ENCODE data around the gene SPOUT1. TPM values are rescaled to one million over a fixed set of nuclear protein-coding genes. Genes with fewer than 3 reads are reported as not detected.

SPOUT1 gene
- total and polyA plus RNA-seq, 2 of the 13 experiments (the other 11 are each of a cell fraction or from before 2014, with no cell fraction given) = 39.0 to 45.8 TPM

DNA sequence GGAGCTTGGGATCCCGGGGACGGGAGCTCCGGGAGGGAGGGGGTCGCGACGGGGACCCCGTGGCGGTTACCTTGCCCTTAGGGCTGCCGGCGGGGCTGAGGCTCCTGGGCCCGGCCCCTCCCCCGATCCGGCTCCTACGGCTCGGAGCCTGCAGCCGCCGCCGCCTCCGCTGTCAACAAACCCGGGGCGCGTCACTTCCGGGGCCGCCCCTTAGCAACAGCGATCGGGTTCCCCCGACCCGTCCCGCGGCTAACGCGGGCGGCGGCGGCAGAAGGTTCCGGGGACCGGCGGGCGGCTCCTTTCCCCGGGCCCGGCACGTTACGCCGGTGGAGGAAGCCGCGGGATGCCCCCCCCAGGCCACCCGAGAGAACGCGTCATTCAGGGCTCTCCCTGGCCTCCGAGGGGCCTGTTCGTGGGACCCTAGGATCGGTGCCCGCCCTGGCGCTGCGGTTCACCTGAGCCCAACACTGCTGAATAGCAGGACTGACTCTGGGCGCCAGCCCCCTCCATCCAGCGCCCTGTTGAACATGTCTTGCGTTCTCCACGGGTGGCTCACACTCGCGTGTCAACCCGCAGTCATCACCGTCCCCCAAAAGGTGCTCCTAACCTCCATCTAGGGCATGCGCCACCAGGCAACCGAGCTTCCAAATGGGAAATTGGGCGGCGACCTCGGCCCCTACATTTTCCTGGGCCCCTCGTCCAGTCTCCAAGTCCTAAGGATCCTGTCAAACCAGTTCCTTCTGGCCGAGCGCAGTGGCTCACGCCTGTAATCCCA is 57.7 kb downstream of the SPOUT1 start, which contains the start of gene ZER1 (continued):
- TF ChIP-seq, protein P1, sequence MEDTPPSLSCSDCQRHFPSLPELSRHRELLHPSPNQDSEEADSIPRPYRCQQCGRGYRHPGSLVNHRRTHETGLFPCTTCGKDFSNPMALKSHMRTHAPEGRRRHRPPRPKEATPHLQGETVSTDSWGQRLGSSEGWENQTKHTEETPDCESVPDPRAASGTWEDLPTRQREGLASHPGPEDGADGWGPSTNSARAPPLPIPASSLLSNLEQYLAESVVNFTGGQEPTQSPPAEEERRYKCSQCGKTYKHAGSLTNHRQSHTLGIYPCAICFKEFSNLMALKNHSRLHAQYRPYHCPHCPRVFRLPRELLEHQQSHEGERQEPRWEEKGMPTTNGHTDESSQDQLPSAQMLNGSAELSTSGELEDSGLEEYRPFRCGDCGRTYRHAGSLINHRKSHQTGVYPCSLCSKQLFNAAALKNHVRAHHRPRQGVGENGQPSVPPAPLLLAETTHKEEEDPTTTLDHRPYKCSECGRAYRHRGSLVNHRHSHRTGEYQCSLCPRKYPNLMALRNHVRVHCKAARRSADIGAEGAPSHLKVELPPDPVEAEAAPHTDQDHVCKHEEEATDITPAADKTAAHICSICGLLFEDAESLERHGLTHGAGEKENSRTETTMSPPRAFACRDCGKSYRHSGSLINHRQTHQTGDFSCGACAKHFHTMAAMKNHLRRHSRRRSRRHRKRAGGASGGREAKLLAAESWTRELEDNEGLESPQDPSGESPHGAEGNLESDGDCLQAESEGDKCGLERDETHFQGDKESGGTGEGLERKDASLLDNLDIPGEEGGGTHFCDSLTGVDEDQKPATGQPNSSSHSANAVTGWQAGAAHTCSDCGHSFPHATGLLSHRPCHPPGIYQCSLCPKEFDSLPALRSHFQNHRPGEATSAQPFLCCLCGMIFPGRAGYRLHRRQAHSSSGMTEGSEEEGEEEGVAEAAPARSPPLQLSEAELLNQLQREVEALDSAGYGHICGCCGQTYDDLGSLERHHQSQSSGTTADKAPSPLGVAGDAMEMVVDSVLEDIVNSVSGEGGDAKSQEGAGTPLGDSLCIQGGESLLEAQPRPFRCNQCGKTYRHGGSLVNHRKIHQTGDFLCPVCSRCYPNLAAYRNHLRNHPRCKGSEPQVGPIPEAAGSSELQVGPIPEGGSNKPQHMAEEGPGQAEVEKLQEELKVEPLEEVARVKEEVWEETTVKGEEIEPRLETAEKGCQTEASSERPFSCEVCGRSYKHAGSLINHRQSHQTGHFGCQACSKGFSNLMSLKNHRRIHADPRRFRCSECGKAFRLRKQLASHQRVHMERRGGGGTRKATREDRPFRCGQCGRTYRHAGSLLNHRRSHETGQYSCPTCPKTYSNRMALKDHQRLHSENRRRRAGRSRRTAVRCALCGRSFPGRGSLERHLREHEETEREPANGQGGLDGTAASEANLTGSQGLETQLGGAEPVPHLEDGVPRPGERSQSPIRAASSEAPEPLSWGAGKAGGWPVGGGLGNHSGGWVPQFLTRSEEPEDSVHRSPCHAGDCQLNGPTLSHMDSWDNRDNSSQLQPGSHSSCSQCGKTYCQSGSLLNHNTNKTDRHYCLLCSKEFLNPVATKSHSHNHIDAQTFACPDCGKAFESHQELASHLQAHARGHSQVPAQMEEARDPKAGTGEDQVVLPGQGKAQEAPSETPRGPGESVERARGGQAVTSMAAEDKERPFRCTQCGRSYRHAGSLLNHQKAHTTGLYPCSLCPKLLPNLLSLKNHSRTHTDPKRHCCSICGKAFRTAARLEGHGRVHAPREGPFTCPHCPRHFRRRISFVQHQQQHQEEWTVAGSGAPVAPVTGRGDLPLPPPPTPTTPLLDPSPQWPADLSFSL (CRISPR knock-in tag; IDR thresholded peaks at IDR 0.05) = 0 out of 2 replicates have a peak, but pooled peaks have one; percentile 33
- TF ChIP-seq ZNF720 (CRISPR knock-in tag; IDR thresholded peaks at IDR 0.05) (no peak), MYC (CRISPR knock-in tag; IDR thresholded peaks at IDR 0.05; ENCODE audit: borderline replicate concordance) (peak; percentile 81), MLX (CRISPR knock-in tag; IDR thresholded peaks at IDR 0.05) (0 out of 2 replicates have a peak, but pooled peaks have one; percentile 32), ZNF121 (CRISPR knock-in tag; IDR thresholded peaks at IDR 0.05) (peak; percentile 65; the same call in 1 of the 2 replicates), ZNF30 (CRISPR knock-in tag; IDR thresholded peaks at IDR 0.05) (no peak; the same call in 1 of the 2 replicates), ZNF33B (CRISPR knock-in tag; IDR thresholded peaks at IDR 0.05) (peak; percentile 94; the same call in 1 of the 2 replicates), SCMH1 (CRISPR knock-in tag; IDR thresholded peaks at IDR 0.05; ENCODE audit: borderline replicate concordance) (no peak), FOSL2 (CRISPR knock-in tag; IDR thresholded peaks at IDR 0.05) (peak; percentile 69)
- TF ChIP-seq, protein P2, sequence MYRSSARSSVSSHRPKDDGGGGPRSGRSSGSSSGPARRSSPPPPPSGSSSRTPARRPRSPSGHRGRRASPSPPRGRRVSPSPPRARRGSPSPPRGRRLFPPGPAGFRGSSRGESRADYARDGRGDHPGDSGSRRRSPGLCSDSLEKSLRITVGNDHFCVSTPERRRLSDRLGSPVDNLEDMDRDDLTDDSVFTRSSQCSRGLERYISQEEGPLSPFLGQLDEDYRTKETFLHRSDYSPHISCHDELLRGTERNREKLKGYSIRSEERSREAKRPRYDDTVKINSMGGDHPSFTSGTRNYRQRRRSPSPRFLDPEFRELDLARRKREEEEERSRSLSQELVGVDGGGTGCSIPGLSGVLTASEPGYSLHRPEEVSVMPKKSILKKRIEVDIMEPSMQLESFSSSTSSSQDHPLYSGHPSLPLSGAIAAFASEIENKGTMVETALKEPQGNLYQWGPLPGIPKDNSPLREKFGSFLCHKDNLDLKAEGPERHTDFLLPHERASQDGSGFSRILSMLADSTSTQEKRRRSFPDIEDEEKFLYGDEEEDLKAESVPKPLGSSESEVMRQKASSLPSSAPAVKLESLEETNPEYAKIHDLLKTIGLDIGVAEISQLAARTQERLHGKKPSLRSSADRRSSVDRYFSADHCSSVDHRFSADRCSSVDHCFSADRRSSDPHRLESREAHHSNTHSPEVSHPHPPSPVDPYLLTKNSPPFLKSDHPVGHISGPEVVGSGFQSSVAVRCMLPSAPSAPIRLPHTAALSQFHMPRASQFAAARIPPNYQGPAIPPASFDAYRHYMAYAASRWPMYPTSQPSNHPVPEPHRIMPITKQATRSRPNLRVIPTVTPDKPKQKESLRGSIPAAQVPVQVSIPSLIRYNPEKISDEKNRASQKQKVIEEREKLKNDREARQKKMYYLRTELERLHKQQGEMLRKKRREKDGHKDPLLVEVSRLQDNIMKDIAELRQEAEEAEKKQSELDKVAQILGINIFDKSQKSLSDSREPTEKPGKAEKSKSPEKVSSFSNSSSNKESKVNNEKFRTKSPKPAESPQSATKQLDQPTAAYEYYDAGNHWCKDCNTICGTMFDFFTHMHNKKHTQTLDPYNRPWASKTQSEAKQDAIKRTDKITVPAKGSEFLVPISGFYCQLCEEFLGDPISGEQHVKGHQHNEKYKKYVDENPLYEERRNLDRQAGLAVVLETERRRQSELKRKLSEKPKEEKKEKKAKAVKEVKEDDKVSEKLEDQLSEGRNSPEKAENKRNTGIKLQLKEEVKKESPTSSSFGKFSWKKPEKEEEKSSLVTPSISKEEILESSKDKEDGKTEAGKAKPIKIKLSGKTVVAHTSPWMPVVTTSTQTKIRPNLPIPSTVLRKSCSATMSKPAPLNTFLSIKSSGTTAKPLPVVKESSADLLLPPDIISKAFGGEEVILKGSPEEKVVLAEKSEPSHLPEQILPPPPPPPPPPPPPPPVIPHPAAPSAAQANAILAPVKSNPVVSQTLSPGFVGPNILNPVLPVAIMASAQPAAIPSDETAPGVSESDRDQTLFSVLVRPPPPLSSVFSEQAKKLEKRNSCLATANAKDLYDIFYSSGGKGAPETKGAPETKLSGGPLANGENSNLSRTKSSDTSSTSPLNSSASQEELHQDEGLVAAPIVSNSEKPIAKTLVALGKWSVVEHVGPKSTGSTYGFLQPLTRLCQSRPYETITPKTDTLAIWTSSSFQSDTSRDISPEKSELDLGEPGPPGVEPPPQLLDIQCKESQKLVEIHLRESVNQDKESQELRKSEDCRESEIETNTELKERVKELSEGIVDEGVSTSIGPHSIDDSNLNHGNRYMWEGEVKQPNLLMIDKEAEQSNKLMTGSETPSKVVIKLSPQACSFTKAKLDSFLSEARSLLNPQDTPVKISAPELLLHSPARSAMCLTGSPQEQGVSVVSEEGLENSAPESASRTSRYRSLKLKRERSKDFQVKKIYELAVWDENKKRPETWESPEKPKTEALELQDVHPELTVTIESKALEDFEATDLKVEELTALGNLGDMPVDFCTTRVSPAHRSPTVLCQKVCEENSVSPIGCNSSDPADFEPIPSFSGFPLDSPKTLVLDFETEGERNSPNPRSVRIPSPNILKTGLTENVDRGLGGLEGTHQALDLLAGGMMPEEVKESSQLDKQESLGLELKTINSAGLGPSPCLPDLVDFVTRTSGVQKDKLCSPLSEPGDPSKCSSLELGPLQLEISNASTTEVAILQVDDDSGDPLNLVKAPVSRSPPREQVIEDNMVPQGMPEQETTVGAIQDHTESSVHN (CRISPR knock-in tag; IDR thresholded peaks at IDR 0.05) = no peak; the same call in 1 of the 2 replicates
